CD14-positive monocyte (primary cell): Measurements from ENCODE around the gene AP4M1. TPM values are rescaled to one million over a fixed set of nuclear protein-coding genes. Genes with fewer than 3 reads are reported as not detected.

ENCODE experiments used
- DNase-seq, 3 donors: peaks; one replicate each; pipeline ENCODE4 v3.0.0-alpha.2; 2011 to 2022
- H2AFZ ChIP-seq: 2 replicates; pipeline ENCODE4 v1.6.0; 2012; ENCODE audit warnings: mild to moderate bottlenecking, low read depth, low read length, inconsistent platforms; ENCODE audit not compliant: insufficient read depth, poor library complexity, severe bottlenecking
- H3K27ac ChIP-seq, 2 donors: 1 replicate in 1 of 2; 2 replicates in 1 of 2; pipeline ENCODE4 v1.5.1; 2012 to 2013; ENCODE audit warnings: low read length in 2 of 2, control low read depth in 1 of 2, inconsistent platforms in 1 of 2, low read depth in 1 of 2, mild to moderate bottlenecking in 1 of 2
- H3K27me3 ChIP-seq, 2 donors: one replicate each; pipeline versions ENCODE4 v1.6.0 to v1.6.1; 2011 to 2013; ENCODE audit warnings: low read length in 2 of 2; ENCODE audit not compliant: control insufficient read depth in 2 of 2, insufficient read depth in 2 of 2
- H3K36me3 ChIP-seq, 2 donors: replicated peaks in 1 of 2; 1 replicate in 1 of 2; 2 replicates in 1 of 2; pipeline versions ENCODE4 v1.5.1 to v1.6.1; 2012 to 2013; ENCODE audit warnings: low read length in 2 of 2, control low read depth in 1 of 2, inconsistent platforms in 1 of 2, mild to moderate bottlenecking in 1 of 2; ENCODE audit not compliant: insufficient read depth in 2 of 2, control insufficient read depth in 1 of 2
- H3K4me1 ChIP-seq, 2 donors: 1 replicate in 1 of 2; 2 replicates in 1 of 2; pipeline versions ENCODE4 v1.5.1 to v1.6.1; 2012 to 2013; ENCODE audit warnings: low read length in 2 of 2, control low read depth in 1 of 2, inconsistent platforms in 1 of 2, mild to moderate bottlenecking in 1 of 2, moderate library complexity in 1 of 2; ENCODE audit not compliant: insufficient read depth in 2 of 2, control insufficient read depth in 1 of 2
- H3K4me2 ChIP-seq: replicated peaks from 2 replicates; pipeline ENCODE3; 2012; ENCODE audit warnings: low read length, moderate library complexity, mild to moderate bottlenecking; ENCODE audit not compliant: poor library complexity, severe bottlenecking; ENCODE audit errors: extremely low read depth
- H3K4me3 ChIP-seq, 3 experiments: fragments of 200-600 bp in 1 of 3; sonication (generic) in 1 of 3; replicated peaks in 1 of 3; 1 replicate in 2 of 3; 2 replicates in 1 of 3; pipeline ENCODE4 v1.5.1; 2011 to 2013; ENCODE audit warnings: low read length in 3 of 3, mild to moderate bottlenecking in 3 of 3, control low read depth in 2 of 3, low read depth in 2 of 3, inconsistent platforms in 1 of 3, moderate library complexity in 1 of 3
- H3K79me2 ChIP-seq: 2 replicates; pipeline ENCODE4 v1.6.0; 2012; ENCODE audit warnings: mild to moderate bottlenecking, control low read depth, inconsistent platforms, low read length, moderate library complexity; ENCODE audit not compliant: insufficient read depth
- H3K9ac ChIP-seq: 2 replicates; pipeline ENCODE4 v1.6.0; 2017; ENCODE audit warnings: low read length, mild to moderate bottlenecking; ENCODE audit not compliant: insufficient read depth, poor library complexity, severe bottlenecking
- H3K9me3 ChIP-seq, 2 donors: replicated peaks in 1 of 2; 1 replicate in 1 of 2; 2 replicates in 1 of 2; pipeline versions ENCODE4 v1.5.1 to v1.6.1; 2012 to 2013; ENCODE audit warnings: low read length in 2 of 2, control low read depth in 1 of 2; ENCODE audit not compliant: control insufficient read depth in 1 of 2, insufficient read depth in 1 of 2
- H4K20me1 ChIP-seq: 2 replicates; pipeline ENCODE4 v1.6.0; 2012; ENCODE audit warnings: mild to moderate bottlenecking, low read length, control low read depth, moderate library complexity; ENCODE audit not compliant: insufficient read depth
- H3K27ac Mint-ChIP-seq, 7 donors: one replicate each; pipeline ENCODE4 v1.8.0; 2020; ENCODE audit warnings: mild to moderate bottlenecking in 7 of 7, mixed read lengths in 7 of 7, moderate library complexity in 6 of 7, inconsistent platforms in 2 of 7
- H3K27me3 Mint-ChIP-seq, 3 donors: one replicate each; pipeline ENCODE4 v1.8.0; 2021 to 2022; ENCODE audit warnings: low read depth in 3 of 3, mild to moderate bottlenecking in 3 of 3, mixed read lengths in 3 of 3, moderate library complexity in 3 of 3, inconsistent platforms in 1 of 3
- H3K36me3 Mint-ChIP-seq, 2 donors: one replicate each; pipeline ENCODE4 v1.8.0; 2020; ENCODE audit warnings: mixed read lengths in 2 of 2, inconsistent platforms in 1 of 2, mild to moderate bottlenecking in 1 of 2
- H3K4me1 Mint-ChIP-seq: one replicate; pipeline ENCODE4 v1.8.0; 2020; ENCODE audit warnings: mild to moderate bottlenecking, mixed read lengths
- H3K4me3 Mint-ChIP-seq, 2 donors: one replicate each; pipeline ENCODE4 v1.8.0; 2020; ENCODE audit warnings: mild to moderate bottlenecking in 2 of 2, mixed read lengths in 2 of 2, moderate library complexity in 1 of 2
- H3K9me3 Mint-ChIP-seq, 7 donors: one replicate each; pipeline ENCODE4 v1.8.0; 2020 to 2022; ENCODE audit warnings: mixed read lengths in 7 of 7, mild to moderate bottlenecking in 6 of 7, moderate library complexity in 6 of 7, inconsistent platforms in 2 of 7
- WGBS: methylation state at CpG from one replicate; pipeline ENCODE4 v1.1.5; 2013; ENCODE audit warnings: missing lambda C conversion rate; ENCODE audit not compliant: insufficient coverage; 5-methylcytosine and 5-hydroxymethylcytosine counted together
- intact Hi-C, 2 donors: fragments of 100-400 bp; cut with micrococcal nuclease; formaldehyde crosslinking; loops; one replicate each; pipeline versions ENCODE4 v1.15.0 to v1.15.1; 2023
- polyA plus RNA-seq, 3 donors: library from polyadenylated mRNA; depleted of rRNA in 1 of 3; unstranded in 2 of 3; stranded (reverse) in 1 of 3; fragments of 300-500 nt in 2 of 3; fragments of >200 nt in 1 of 3; fragmentation: Illumina TruSeq in 2 of 3; gene quantifications; 1 replicate in 2 of 3; 2 replicates in 1 of 3; pipeline ENCODE4 v1.2.3, GENCODE V29; 2012 to 2021
- TF ChIP-seq, protein P1 (sequence below): fragments of 200-600 bp; IDR thresholded peaks from one replicate; pipeline ENCODE4 v1.8.0; 2022; ENCODE audit warnings: antibody characterized with exemption, mild to moderate bottlenecking

The AP4M1 gene
- polyA plus RNA-seq, 3 donors: 10.5 to 13.1 (median 12.6) TPM

DNA sequence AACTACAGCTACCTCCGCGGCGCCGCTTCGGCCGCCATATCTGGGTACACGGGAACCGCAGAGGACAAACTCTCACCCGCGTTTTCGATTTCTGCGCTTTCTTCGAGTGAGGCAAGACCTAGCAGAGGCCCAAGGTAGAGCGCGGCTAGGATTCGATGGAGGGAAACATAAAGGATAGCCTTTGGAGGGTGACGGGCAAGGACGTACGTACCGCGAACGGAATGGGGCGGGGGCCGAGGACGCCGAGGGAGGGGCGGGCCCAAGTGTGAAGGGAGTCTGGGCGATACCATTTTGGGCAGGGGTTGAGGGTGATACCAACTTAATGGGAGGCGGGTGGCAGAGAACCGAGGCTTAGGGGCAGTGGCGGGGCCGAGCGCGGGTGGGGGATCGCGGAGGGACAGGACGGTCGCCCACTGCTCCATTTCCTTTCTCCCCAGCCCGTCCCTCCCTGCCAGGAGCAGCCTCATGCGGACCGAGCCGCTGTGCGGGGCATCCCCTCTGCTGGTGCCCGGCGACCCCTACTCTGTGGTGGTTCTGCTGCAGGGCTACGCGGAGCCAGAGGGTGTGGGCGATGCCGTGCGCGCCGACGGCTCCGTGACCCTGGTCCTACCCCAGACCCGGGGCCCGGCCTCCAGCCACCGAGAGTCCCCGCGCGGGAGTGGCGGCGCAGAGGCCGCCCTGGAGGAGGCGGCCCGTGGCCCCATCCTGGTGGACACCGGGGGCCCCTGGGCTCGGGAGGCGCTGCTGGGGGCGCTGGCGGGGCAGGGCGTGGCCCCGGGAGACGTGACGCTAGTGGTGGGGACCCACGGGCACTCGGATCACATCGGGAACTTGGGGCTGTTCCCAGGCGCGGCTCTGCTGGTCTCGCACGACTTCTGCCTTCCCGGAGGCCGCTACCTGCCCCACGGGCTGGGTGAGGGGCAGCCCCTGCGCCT, 25.8 kb downstream of the AP4M1 start, which contains the start of gene MBLAC1:
TSS of gene MBLAC1 (plus strand) at position 37 of the 935 bp plus-strand sequence. CDS start at position 466, 429 bp downstream.
- Histone ChIP-seq H3K9me3 (no peaks in the 10 kb centered on the region), H4K20me1 (peaks cover 3% of the 10 kb centered on the region), H2AFZ (peak within 1 kb of the TSS; percentile 97), H3K9ac (peak within 1 kb of the TSS; percentile 81), H3K27me3 (peaks cover 0 to 14% of the 10 kb centered on the region in 2 donors), H3K4me2 (peak within 1 kb of the TSS; percentile 98), H3K36me3 (no peaks in the 10 kb centered on the region), H3K4me1 (peaks cover 42 to 52% of the 10 kb centered on the region in 2 donors), H3K4me3 (peak within 1 kb of the TSS; percentile 83 to 93 (median 87)), H3K27ac (peak within 1 kb of the TSS; percentile 92 to 93), H3K79me2 (peaks cover 13% of the 10 kb centered on the region)
- peak within 1 kb of the TSS; percentile 98 to 100 (median 99) for H3K27ac Mint-ChIP-seq
- H3K4me1 Mint-ChIP-seq: peaks cover 45% of the 10 kb centered on the region
- intact Hi-C loops: loop anchor here (1.0 to 10.0 kb wide), 3 partner anchors 8 to 548 kb away; partner anchors contain the start of genes CNPY4 (in 1 of the 2), GNB2 (in 1 of the 2) and TAF6 (in 1 of the 2)
- peaks cover 2 to 3% of the 10 kb centered on the region in 2 donors for H3K36me3 Mint-ChIP-seq
- peaks cover 0 to 3% (median 0%) of the 10 kb centered on the region in 7 donors for H3K9me3 Mint-ChIP-seq
- TF ChIP-seq, protein P1, sequence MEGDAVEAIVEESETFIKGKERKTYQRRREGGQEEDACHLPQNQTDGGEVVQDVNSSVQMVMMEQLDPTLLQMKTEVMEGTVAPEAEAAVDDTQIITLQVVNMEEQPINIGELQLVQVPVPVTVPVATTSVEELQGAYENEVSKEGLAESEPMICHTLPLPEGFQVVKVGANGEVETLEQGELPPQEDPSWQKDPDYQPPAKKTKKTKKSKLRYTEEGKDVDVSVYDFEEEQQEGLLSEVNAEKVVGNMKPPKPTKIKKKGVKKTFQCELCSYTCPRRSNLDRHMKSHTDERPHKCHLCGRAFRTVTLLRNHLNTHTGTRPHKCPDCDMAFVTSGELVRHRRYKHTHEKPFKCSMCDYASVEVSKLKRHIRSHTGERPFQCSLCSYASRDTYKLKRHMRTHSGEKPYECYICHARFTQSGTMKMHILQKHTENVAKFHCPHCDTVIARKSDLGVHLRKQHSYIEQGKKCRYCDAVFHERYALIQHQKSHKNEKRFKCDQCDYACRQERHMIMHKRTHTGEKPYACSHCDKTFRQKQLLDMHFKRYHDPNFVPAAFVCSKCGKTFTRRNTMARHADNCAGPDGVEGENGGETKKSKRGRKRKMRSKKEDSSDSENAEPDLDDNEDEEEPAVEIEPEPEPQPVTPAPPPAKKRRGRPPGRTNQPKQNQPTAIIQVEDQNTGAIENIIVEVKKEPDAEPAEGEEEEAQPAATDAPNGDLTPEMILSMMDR: no peak
- peak within 1 kb of the TSS; percentile 98 to 99 for H3K4me3 Mint-ChIP-seq
- H3K27me3 Mint-ChIP-seq: peaks cover 11 to 19% (median 17%) of the 10 kb centered on the region in 3 donors
- peak; percentile 81 to 90 (median 84) for DNase-seq
- WGBS: under 1% methylated on average over 85 of the region's 85 CpGs
